ENCODE data around the gene IQSEC1. TPM values are rescaled to one million over a fixed set of nuclear protein-coding genes. Genes with fewer than 3 reads are reported as not detected.

The IQSEC1 gene
- 241 and 274 TPM in 2 replicates for total RNA-seq (2013; cell fraction: nucleolus; rRNA removed)
- total RNA-seq (2014; rRNA removed), result 13.8 and 16.3 TPM in 2 replicates
- 6.4 TPM in 2 replicates for total RNA-seq (2014; rRNA removed; fragmentation: Illumina TruSeq; extraction: Trizol)
- total RNA-seq (2021), result 48.6 and 55.2 TPM in 2 replicates
- 8.1 TPM for polyA plus RNA-seq (2011; ENCODE audit: low read depth)
- polyA plus RNA-seq (2011; rRNA removed), result 4.2 and 6.7 TPM in 2 replicates
- 6.3 and 8.5 TPM in 2 replicates for polyA plus RNA-seq (2011; cell fraction: cytosol; rRNA removed)
- 45.6 and 48.9 TPM in 2 replicates for polyA plus RNA-seq (2011; cell fraction: nucleus; rRNA removed)
- 17.9 and 26.7 TPM in 2 replicates for polyA plus RNA-seq (2012)
- 10.2 and 15.1 TPM in 2 replicates for polyA plus RNA-seq (2014; fragmentation: Illumina TruSeq; extraction: Trizol)
- 1 to 10 TPM in 1 of 2 experiments, under 1 TPM in 1; 0.92 to 2.0 TPM for polyA plus RNA-seq (2014; fragmentation: Nextera tagmentation; extraction: Ambion mirVana)
- polyA plus RNA-seq (2014; rRNA removed), result 17.9 and 23.3 TPM in 2 replicates
- 1 to 10 TPM; 8.1 to 9.0 TPM for polyA plus RNA-seq (2016; fragmentation: Nextera tagmentation; extraction: Ambion mirVana)
- 14.2 and 22.2 TPM in 2 replicates for polyA minus RNA-seq (2011; rRNA and poly(A)+ RNA removed)
- 11.4 and 16.2 TPM in 2 replicates for polyA minus RNA-seq (2011; cell fraction: cytosol; rRNA and poly(A)+ RNA removed)
- polyA minus RNA-seq (2011; cell fraction: nucleus; rRNA and poly(A)+ RNA removed), result 53.2 and 58.7 TPM in 2 replicates
- Bru-seq, nascent RNA, result percentile 67 among the genes with signal in this experiment
- percentile 72 among the genes with signal in this experiment for BruChase-seq, experiment 1, labeled RNA remaining after a 6-hour chase
- BruChase-seq, experiment 2, labeled RNA remaining after a 2-hour chase, result percentile 66 among the genes with signal in this experiment
- long read RNA-seq, experiment 1, partial matches to known transcripts, result 0 of 3 reads
- long read RNA-seq, experiment 1, other reads (novel, unspliced or antisense), result 3 of 3 reads
- long read RNA-seq, experiment 2, partial matches to known transcripts, result 24 of 29 reads
- long read RNA-seq, experiment 2, other reads (novel, unspliced or antisense), result 5 of 29 reads

GRCh38 chr3:13073326-13074005, at the start of gene IQSEC1:
Gene IQSEC1 (minus strand): TSS chr3:13073429. CDS start chr3:13073014, 415 bp downstream.
- FAIRE-seq, result no peak
- ChIA-PET RAD21 (ENCODE audit: unreplicated experiment) (interaction anchor here (0.8 to 2.6 kb wide), 4 partner anchors 10 to 69 kb away, joined by 3 to 11 read pairs (median 4); no protein-coding TSS in a partner anchor), POLR2A (interaction anchor here (0.6 to 3.6 kb wide), 2 partner anchors 55 to 61 kb away, joined by 3 to 25 read pairs; no protein-coding TSS in a partner anchor), CTCF (interaction anchor here (3.1 kb wide), 1 partner anchor 19 kb away, joined by 16 read pairs; no protein-coding TSS in a partner anchor), SMC1A (ENCODE audit: uncharacterized antibody, unreplicated experiment) (interaction anchor here (1.4 to 3.9 kb wide), 2 partner anchors 9 to 60 kb away, joined by 4 to 39 read pairs; no protein-coding TSS in a partner anchor)
- Histone ChIP-seq H3K4me1 (ENCODE audit: control insufficient read depth, insufficient read depth, low read length) (peaks cover 45% of the 10 kb centered on the region), H3K9ac (ENCODE audit: control insufficient read depth, insufficient read depth, low read length) (peak within 1 kb of the TSS; percentile 52; the same call in 1 of the 2 replicates), H3K27me3 (replicated peaks in 1 of 2; ENCODE audit: control insufficient read depth in 2 of 2, insufficient read depth in 2 of 2, low read length in 1 of 2) (peaks cover 0 to 11% of the 10 kb centered on the region in 2 experiments; a peak in 2 of 4 replicates), H3K4me2 (ENCODE audit: control insufficient read depth, insufficient read depth) (peak within 1 kb of the TSS; percentile 86), H3K36me3 (ENCODE audit: control insufficient read depth in 2 of 2, insufficient read depth in 2 of 2, low read length in 1 of 2) (peaks cover 0 to 2% of the 10 kb centered on the region in 2 experiments; a peak in 1 of 4 replicates), H3K27ac (ENCODE audit: control insufficient read depth, insufficient read depth) (no peak within 1 kb of the TSS), H2AFZ (ENCODE audit: control insufficient read depth, low read depth, low read length) (peak within 1 kb of the TSS; percentile 41), H3K79me2 (ENCODE audit: control insufficient read depth, insufficient read depth, low read length) (peaks cover 40% of the 10 kb centered on the region), H3K9me3 (replicated peaks; ENCODE audit: control insufficient read depth, insufficient read depth, low read length) (no peaks in the 10 kb centered on the region), H3K4me3 (peak within 1 kb of the TSS; percentile 77), H4K20me1 (ENCODE audit: control insufficient read depth, insufficient read depth) (no peaks in the 10 kb centered on the region)
- DNase-seq (ENCODE audit: low read depth, low spot score), result no peak
- ATAC-seq, result peak; percentile 67
- in situ Hi-C loops (cut with MboI), result no loop called here
- intact Hi-C loops (cut with micrococcal nuclease; ENCODE audit: unreplicated experiment), result loop anchor here (5.0 kb wide), 1 partner anchor 76 kb away; no protein-coding TSS in a partner anchor
- WGBS (ENCODE audit: insufficient coverage, insufficient replicate concordance, low lambda C conversion rate, missing lambda C conversion rate), result 5% methylated on average over 42 of the region's 63 CpGs
- no TSS peak for BruUV-seq (replicated peaks)
- TF ChIP-seq RCOR1 (conservative IDR thresholded peaks at IDR 0.05; ENCODE audit: low read depth, low read length) (peak; percentile 87; the same call in 1 of the 2 replicates), HDGF (IDR thresholded peaks at IDR 0.05) (no peak), PKNOX1 (IDR thresholded peaks at IDR 0.05) (no peak), BCLAF1 (IDR thresholded peaks at IDR 0.05) (no peak), MXI1 (IDR thresholded peaks at IDR 0.05; ENCODE audit: low read depth, low read length) (peak; percentile 71; the same call in 1 of the 2 replicates), BHLHE40 (IDR thresholded peaks at IDR 0.05; ENCODE audit: borderline replicate concordance in 1 of 2, low read depth in 2 of 2, low read length in 1 of 2) (peak in 1 of 2 experiments; percentile 42; a peak in 1 of 4 replicates), CBX3 (IDR thresholded peaks at IDR 0.05; ENCODE audit: borderline replicate concordance, low read depth) (no peak), IKZF1 (conservative IDR thresholded peaks at IDR 0.05) (no peak), MEF2B (IDR thresholded peaks at IDR 0.05; ENCODE audit: partially characterized antibody, poor library complexity, severe bottlenecking) (no peak), YBX1 (IDR thresholded peaks at IDR 0.05) (no peak), SRF (IDR thresholded peaks at IDR 0.05; ENCODE audit: low read depth in 2 of 2, low read length in 2 of 2) (0 out of 4 replicates have a peak, but pooled peaks of 1 of the 2 experiments have one; percentile 25), LARP7 (IDR thresholded peaks at IDR 0.05) (peak; percentile 60; the same call in 1 of the 2 replicates), MYC (IDR thresholded peaks at IDR 0.05; ENCODE audit: insufficient read depth, insufficient read length, insufficient replicate concordance, low read length, severe bottlenecking) (no peak), ASH2L (IDR thresholded peaks at IDR 0.05; ENCODE audit: borderline replicate concordance, low read depth) (no peak), ZNF384 (IDR thresholded peaks at IDR 0.05; ENCODE audit: borderline replicate concordance, low read depth, low read length) (no peak)

Data from GM12878 (cell line).